ENCODE data around the gene ARMH3.
A peak's percentile ranks its signal among the peaks of the same experiment; 100 is the strongest.

ARMH3 gene

DNA sequence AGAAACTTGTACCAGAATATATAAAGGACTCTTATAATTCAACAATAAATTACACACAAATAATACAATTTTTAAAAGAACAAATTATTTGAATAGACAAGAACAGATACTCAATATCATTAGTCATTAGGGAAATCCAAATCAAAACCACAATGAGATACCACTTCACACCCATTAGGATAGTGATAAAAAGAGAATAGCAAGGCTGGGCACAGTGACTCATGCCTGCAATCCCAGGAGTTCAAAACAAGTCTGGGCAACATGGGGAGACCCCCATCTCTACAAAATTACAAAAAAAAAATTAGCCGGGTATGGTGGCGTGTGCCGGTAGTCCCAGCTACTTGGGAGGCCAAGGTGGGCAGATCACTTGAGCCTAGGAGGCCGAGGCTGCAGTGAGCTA is 160.2 kb downstream of the ARMH3 start:
- DNase-seq (ENCODE audit: low read depth, low spot score): no peak

- no peak for DNase-seq (ENCODE audit: low read depth, low spot score)
Observed at GRCh38 chr10:101894742-101895141, 161.2 kb downstream of the ARMH3 start.

DNA sequence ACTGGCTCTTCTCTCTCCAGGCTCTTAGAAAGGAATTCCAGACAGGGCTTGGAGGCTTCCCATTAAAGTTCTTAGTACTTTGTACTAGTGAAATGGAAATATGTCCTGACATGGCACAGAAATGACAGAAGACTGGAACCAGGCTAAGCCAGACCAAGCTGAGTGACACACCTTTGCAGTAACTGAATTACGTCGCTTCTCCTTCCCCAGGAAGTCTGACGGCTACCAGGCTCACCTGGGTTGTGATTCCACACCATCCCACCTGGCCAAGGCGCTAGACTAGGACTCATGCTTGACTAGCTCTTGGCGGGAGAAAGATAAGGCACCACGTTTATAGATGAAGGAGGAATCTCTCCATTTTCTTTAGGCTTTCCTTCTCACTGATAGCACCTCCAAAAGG is 161.7 kb downstream of the ARMH3 start:
- DNase-seq (ENCODE audit: low read depth, low spot score): no peak

GRCh38 chr10:101893510-101894120 is 162.4 kb downstream of the ARMH3 start:
- no peak for DNase-seq (ENCODE audit: low read depth, low spot score)

- DNase-seq (ENCODE audit: low read depth, low spot score): no peak
Observed at GRCh38 chr10:101892782-101893391, 163.1 kb downstream of the ARMH3 start.

GRCh38 chr10:101889256-101890210 is 166.4 kb downstream of the ARMH3 start:
- peak; percentile 62 for DNase-seq (ENCODE audit: low read depth, low spot score)

DNA sequence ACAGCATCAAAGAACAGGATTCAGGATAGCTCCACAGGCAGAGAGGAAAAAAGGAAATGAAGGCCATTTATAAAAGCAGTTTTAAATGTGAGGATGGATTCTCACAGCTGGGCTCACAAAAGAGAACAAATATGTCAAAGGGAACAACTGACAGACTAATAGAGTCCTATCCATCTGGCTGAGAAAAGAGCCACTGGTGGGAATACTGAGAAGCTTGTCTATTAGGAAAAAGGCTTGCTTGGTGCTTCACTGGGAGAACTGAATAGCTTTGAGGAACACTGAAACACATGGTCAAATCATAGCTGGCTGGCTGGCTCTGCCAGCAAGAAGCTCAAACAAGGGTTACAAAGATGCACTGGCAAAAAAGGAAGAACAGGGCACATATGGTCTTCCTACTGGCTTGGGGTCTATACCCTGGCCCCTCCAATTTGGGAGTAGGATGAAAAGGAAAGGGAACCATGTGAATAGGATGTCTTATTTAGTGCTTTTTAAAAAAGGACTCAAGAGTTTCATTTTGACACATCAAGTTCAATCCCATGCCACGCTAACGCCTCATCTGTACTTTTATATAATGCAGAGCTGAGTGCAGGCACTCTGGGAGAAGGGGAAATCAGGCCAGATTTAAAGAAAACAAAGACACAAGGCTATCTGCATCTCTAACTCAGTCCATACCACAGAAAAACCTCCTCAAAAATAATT is 167.6 kb downstream of the ARMH3 start:
- DNase-seq (ENCODE audit: low read depth, low spot score): no peak

DNA sequence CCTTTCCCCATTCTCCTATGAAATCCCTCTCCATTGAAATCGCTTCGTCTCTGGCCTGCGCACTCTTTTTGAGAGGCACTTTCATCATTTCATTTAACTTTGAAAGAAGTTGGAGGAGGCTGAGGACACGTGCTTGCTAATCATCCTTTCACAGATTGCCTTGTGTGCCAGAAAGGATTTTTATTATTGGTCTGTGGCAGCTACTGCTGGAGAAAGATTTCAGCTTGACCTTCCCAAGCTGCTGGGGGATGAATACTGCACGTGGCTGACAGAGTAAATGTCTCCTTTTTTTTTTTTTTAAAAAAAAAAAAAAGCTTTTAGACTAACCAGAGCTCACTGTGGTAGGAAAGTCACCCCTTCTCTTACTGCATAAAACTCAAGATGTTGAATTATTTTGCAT is 168.2 kb downstream of the ARMH3 start:
- DNase-seq (ENCODE audit: low read depth, low spot score): no peak

DNA sequence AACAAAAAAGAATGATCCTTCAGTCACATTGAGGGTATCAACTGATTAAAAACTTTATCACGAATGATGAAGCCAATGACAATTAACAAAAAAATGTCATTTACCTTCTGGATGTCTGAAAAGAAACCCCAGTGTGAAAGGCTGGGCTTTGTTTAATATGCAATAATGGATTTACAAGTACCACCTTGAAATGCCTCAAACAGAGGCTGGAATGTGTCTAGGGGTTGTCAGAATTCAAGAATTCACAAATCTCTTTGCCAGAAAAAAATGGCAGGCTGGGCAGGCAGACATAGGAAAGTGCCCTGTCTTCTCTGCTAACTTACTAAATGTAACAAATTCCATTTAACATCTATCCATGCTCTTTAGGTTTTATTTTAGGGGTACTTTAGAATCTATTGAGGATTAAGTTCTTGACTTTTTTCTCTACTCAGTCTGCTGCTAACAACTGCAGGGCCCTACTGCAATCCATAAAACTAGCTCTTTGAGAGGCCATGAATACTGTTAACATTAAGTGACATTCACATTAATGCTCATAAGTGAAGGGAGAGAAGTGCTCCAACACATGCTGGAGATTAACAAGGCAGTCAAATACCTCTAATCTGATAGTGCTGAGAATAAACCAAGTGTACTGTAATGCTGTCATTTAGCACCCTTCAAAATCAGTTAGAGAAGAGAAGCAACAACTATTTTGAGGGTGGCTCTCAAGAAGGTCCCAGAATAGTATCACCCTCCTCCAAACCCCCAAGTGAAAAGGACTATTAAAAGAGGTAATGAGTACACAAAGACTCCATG is 169.3 kb downstream of the ARMH3 start:
- no peak for DNase-seq (ENCODE audit: low read depth, low spot score)

- DNase-seq (ENCODE audit: low read depth, low spot score): no peak
Observed at GRCh38 chr10:101881036-101881774, 174.8 kb downstream of the ARMH3 start.

GRCh38 chr10:101880232-101880573 is 175.8 kb downstream of the ARMH3 start:
- DNase-seq (ENCODE audit: low read depth, low spot score): no peak

DNA sequence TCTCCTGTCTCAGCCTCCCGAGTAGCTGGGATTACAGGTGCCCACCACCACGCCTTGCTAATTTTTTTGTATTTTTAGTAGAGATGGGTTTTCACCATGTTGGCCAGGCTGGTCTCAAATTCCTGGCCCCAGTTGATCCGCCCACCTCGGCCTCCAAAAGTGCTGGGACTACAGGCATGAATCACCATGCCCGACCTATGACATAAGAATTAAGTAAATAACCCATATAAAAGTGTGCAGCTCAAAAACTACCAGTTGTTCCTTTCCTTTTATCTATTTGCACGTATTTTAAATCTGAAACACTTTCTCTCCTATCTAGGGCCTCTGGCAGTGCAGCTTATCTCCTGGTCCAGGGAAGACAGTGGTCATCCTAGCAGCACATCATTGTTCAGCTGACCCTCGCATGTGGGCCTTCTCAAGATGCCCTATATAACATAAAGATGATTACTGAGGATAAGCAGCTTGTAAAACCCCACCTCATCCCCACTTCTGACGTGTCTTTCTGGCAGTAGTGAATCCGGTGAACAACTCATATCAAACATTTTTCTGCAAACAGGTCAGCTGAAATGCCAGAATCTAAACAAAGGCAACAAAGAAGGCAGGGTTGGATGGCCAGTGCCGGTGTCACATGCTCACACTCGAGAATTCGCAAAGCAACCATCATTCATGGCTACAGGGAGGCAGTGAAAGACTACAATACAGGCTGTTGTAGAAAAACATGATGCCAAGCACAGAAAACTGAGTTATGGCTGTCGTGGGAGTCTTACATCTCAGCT is 176.3 kb downstream of the ARMH3 start:
- DNase-seq (ENCODE audit: low read depth, low spot score): no peak

DNA sequence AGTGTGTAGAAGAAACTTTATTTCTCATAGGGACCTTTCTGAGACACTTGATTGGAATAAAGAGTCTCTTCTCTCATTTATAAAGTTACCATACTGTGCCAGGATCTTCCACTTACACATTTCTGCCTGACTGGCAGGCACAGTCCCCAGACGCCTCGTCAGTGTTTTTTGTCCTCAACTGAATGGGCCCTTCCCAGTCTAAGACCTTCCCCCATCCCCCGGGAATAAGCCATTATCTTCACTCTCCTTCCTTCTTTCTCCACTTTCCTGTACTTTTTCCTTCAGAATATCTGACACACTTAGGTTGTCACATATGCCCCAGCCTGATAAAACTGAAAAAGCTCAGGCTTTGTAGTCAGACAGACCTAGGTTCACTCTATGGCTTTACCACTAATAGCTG is 177.1 kb downstream of the ARMH3 start:
- DNase-seq (ENCODE audit: low read depth, low spot score): no peak

DNA sequence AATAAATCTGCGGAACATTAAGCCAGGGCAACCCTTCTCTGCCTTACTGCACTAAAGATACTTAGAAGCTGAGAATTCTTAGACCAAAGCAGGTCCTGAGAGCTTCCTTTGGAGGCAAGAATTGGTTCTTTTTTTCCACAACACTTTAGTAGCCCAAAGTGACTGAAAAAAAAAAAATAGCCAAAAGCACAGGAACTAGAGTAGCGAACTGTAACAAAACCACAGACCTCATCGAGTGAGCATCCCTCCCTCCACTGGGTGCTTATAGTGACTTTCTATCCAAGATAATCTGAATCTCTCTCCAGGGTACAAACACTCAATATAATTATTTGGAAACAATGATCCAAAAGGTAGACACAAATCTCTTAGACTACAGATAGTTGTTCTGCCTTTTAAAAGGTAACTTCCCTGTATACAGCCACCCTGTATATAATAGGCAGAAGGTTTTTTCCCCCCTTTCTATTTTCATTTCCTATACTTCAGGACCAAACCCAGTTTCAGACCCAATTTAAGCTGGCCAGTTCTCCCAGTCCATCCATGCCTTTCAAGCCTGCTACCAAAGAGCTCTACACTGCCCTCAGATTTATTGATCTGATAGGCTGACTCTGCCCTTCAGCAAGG is 180.8 kb downstream of the ARMH3 start:
- DNase-seq (ENCODE audit: low read depth, low spot score): no peak

DNA sequence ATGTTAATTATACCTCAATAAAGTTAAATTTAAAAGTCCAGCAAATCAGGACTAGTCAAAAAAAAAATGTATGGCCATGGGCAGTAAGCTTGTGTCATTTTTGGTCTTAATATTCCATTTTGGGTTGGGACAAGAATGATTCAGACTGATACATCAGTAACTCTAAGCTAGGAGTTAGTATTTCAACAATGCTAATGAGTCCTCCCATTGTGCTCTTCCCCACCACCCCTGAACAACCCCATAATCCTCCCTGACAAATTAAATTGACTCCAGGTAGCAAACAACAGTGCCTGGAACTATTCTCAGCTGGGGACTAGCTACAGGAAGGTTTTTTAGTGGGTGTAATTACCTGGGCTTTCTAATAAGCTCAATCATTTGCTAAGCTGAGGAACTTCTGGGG is 181.7 kb downstream of the ARMH3 start:
- no peak for DNase-seq (ENCODE audit: low read depth, low spot score)

DNA sequence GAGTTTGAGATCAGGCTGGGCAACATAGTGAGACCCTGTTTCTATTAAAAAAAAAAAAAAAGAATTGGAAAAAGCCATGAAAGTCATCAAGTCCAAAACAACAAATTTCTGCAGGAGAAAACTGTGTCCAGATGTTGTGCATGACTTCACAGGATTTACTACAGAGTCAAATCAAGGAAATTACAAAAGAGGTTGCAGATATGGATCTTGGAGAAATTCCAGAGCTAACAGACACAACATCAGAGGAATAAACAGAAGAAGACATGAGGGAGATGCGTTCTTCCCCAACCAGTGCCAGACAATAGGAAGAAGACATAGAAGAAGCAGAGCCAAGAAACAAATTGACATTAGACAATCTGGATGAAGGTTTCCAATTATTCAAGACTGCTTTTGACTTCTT is 188.0 kb downstream of the ARMH3 start:
- DNase-seq (ENCODE audit: low read depth, low spot score): no peak

DNA sequence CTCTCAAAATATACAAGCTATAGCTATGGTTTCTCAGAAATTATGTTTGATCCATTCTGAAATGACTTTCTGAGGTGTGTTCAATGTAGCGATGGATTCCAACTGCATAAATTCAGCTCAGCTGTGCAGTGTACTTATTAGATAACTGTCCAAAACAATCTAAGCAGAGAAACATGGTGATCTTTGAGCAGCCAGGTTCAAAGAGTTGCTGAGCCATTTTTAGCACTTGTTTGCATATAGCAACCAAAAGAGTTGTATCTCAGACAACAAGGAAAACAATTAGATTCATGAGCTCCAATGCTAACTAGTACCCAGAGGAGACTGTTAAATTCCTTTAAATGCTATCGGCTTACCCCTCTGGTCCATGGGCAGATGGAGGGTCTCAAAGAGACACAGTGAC is 196.4 kb downstream of the ARMH3 start:
- no peak for DNase-seq (ENCODE audit: low read depth, low spot score)

DNA sequence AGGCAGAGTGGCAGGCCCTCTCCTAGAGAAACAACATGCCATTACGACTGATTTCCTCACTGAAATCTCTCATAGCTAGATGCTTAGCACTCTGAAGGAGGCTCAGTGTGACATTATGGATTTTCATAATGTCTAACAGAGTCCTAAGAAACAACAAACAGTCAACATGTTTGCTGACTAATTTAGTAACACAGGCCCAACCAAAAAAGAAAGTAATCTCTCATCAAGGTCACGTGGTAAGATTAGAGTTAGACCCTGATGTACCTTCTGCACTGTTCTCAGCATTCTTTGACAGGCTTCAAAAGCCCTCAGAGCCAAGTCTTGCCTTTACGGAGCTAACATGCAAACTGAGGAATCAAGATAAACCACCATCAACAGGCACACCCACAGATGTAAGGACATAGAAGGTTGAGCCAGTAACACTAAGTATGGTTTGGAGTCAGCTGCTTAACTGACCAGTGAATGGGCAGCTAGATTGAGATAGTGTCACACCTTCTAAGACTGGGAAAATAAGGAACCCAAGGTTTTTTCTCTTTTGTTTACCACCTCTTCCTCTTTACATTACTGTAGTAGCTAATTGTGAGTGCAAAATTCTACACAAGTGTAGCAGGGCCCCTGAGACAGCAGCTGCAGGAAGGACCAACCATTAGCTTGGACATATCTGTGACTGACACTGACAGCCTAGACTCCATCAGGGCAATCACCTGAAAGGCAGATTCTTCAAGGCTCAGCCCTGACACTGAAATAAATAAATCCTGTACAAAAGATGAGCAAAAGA is 197.1 kb downstream of the ARMH3 start:
- no peak for DNase-seq (ENCODE audit: low read depth, low spot score)

Measured in smooth muscle cell of the brain vasculature (primary cell).